GM12874 (cell line): Measurements from ENCODE around the gene APEH.

ENCODE experiments used
- TF ChIP-seq, protein P1 (sequence below): IDR thresholded peaks from 2 replicates; pipeline ENCODE4 v1.5.1; 2011; ENCODE audit warnings: low read depth, mild to moderate bottlenecking, control low read depth, low read length, moderate library complexity; ENCODE audit not compliant: insufficient read depth

The APEH gene

DNA sequence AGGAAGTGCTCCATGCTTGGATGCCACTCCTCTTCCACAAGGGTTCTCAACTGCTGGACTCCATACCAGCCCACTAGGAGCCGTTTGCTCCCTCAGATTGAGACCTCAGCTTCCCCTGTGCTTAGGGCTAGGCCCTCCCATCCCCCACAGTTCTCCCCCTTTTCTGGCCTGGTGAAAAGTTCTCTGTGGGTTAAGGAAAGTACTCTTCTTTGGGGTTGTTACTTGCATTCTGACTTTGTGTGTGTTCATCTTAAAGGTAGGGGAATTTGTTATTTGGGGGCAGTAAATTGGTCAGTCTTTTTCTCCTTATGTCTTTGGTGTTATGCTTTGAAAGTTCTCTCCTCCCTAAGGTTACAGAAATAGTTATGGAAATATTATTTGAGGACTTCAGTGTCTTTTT lies 24.0 kb upstream of the APEH start:
- TF ChIP-seq, protein P1, sequence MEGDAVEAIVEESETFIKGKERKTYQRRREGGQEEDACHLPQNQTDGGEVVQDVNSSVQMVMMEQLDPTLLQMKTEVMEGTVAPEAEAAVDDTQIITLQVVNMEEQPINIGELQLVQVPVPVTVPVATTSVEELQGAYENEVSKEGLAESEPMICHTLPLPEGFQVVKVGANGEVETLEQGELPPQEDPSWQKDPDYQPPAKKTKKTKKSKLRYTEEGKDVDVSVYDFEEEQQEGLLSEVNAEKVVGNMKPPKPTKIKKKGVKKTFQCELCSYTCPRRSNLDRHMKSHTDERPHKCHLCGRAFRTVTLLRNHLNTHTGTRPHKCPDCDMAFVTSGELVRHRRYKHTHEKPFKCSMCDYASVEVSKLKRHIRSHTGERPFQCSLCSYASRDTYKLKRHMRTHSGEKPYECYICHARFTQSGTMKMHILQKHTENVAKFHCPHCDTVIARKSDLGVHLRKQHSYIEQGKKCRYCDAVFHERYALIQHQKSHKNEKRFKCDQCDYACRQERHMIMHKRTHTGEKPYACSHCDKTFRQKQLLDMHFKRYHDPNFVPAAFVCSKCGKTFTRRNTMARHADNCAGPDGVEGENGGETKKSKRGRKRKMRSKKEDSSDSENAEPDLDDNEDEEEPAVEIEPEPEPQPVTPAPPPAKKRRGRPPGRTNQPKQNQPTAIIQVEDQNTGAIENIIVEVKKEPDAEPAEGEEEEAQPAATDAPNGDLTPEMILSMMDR, result no peak

DNA sequence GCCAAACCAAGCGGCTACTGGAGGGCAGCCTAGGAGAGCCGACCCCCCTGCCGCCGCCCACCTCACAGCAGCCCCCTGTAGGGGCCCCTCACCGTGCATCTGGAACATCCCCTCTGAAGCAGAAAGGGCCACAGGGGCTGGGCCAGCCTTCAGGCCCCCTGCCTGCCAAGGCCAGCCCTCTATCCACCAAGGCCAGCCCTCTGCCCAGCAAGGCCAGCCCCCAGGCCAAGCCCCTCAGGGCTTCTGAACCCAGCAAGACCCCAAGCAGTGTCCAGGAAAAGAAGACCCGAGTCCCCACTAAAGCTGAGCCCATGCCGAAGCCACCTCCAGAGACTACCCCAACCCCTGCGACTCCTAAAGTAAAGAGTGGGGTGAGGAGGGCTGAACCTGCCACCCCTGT lies 23.5 kb upstream of the APEH start:
- TF ChIP-seq, protein P1, result no peak

DNA sequence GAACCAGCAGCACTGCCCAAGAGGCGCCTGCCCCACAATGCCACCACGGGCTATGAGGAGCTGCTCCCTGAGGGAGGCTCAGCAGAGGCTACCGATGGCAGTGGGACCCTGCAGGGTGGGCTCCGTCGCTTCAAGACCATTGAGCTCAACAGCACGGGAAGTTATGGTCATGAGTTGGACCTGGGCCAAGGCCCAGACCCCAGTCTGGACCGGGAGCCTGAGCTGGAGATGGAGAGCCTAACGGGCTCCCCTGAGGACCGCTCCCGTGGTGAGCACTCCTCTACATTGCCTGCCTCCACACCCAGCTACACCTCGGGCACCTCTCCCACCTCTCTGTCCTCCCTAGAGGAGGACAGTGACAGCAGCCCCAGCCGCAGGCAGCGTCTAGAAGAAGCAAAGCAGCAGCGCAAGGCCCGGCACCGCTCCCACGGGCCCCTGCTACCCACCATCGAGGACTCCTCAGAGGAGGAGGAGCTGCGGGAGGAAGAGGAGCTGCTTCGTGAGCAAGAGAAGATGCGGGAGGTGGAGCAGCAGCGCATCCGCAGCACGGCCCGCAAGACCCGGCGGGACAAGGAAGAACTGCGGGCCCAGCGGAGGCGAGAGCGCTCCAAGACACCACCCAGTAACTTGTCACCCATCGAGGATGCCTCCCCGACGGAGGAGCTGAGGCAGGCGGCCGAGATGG lies 21.8 kb upstream of the APEH start:
- TF ChIP-seq, protein P1, result no peak

DNA sequence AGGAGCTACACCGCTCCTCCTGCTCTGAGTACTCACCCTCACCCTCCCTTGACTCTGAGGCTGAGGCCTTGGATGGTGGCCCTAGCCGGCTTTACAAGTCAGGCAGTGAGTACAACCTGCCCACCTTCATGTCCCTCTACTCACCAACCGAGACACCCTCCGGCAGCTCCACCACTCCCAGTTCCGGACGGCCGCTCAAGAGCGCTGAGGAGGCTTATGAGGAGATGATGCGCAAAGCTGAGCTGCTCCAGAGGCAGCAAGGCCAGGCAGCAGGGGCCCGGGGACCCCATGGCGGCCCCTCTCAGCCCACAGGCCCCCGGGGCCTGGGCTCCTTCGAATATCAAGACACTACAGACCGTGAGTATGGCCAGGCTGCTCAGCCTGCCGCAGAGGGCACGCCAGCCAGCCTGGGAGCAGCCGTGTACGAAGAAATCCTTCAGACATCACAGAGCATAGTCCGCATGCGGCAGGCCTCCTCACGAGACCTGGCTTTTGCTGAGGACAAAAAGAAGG lies 21.2 kb upstream of the APEH start:
- TF ChIP-seq, protein P1, result no peak

DNA sequence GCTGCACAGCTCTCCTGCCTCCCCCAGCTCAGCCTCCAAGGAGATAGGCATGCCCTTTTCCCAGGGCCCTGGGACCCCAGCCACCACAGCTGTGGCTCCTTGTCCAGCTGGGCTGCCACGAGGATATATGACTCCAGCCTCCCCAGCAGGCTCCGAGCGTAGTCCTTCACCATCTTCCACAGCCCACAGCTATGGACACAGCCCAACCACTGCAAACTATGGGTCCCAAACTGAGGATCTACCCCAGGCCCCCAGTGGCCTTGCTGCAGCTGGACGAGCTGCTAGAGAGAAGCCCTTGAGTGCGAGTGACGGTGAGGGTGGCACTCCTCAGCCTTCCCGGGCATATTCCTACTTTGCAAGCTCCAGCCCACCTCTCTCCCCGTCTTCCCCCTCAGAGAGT lies 20.5 kb upstream of the APEH start:
- TF ChIP-seq, protein P1, result no peak

DNA sequence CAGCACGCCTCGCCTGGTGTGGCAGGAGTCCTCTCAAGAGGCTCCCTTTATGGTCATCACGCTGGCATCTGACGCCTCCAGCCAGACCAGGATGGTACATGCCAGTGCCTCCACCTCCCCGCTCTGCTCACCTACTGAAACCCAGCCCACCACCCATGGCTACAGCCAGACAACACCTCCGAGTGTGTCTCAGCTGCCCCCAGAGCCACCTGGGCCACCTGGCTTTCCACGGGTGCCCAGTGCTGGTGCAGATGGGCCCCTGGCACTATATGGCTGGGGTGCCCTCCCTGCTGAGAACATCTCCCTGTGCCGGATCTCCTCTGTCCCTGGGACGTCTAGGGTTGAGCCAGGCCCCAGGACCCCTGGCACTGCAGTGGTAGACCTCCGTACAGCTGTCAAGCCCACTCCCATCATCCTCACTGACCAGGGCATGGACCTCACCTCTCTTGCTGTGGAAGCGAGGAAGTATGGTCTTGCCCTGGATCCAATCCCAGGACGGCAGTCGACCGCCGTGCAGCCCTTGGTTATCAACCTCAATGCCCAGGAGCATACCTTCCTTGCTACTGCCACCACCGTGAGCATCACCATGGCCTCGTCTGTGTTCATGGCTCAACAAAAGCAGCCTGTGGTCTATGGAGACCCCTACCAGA lies 19.9 kb upstream of the APEH start:
- TF ChIP-seq, protein P1, result no peak

DNA sequence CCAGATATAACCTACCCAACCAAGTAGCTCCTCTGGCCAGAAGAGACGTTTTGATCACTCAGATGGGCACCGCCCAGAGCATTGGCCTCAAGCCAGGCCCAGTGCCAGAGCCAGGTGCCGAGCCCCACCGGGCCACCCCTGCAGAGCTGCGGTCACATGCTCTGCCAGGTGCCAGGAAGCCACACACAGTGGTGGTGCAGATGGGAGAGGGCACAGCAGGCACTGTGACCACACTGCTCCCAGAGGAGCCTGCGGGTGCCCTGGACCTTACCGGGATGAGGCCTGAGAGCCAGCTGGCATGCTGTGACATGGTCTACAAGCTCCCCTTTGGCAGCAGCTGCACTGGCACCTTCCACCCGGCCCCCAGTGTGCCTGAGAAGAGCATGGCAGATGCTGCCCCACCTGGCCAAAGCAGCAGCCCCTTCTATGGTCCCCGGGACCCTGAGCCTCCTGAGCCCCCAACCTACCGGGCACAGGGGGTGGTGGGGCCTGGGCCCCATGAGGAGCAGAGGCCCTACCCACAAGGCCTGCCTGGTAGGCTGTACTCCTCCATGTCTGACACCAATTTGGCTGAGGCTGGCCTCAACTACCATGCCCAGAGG lies 19.1 kb upstream of the APEH start:
- TF ChIP-seq, protein P1, result no peak
